ENCODE results near the gene C12orf43. TPM values are rescaled to one million over a fixed set of nuclear protein-coding genes. Genes with fewer than 3 reads are reported as not detected.

Gene C12orf43
- total RNA-seq, 1 experiment from 2014 or later = 22.1 TPM

GRCh38 chr12:120983759-120984158, 32.5 kb downstream of the C12orf43 start:
- no peaks in the 10 kb centered on the region for H3K27me3 ChIP-seq (replicated peaks; ENCODE audit: control insufficient read depth, insufficient read depth, low read length)
- no peaks in the 10 kb centered on the region for H3K9me3 ChIP-seq
- POLR2A ChIA-PET = interaction anchor here (0.6 to 1.9 kb wide), 3 partner anchors 12 to 402 kb away, joined by 3 to 6 read pairs (median 3); partner anchors contain the start of gene POP5
- H3K27me3 Mint-ChIP-seq (ENCODE audit: insufficient read depth, unreplicated experiment) = no peaks in the 10 kb centered on the region
- peaks cover 61% of the 10 kb centered on the region for H3K36me3 Mint-ChIP-seq (ENCODE audit: insufficient read depth, unreplicated experiment)
- H3K36me3 ChIP-seq (ENCODE audit: control insufficient read depth, insufficient read depth, low read length) = peaks cover 8% of the 10 kb centered on the region
- DNase-seq = no peak
- TF ChIP-seq CTCF (IDR thresholded peaks at IDR 0.05; ENCODE audit: insufficient read depth in 1 of 2, low read depth in 1 of 2, low read length in 1 of 2, severe bottlenecking in 1 of 2, unreplicated experiment in 1 of 2) = no peak
- CTCF ChIA-PET = interaction anchor here (0.7 to 1.9 kb wide), 2 partner anchors 12 to 21 kb away, joined by 3 to 6 read pairs; no protein-coding TSS in a partner anchor
- H3K4me1 ChIP-seq = peaks cover 42% of the 10 kb centered on the region
- H3K4me3 Mint-ChIP-seq (ENCODE audit: unreplicated experiment) = peak overlapping the region; percentile 57
- H3K9me3 Mint-ChIP-seq (ENCODE audit: unreplicated experiment) = peaks cover 11% of the 10 kb centered on the region
- intact Hi-C loops (cut with micrococcal nuclease; ENCODE audit: unreplicated experiment) = no loop called here
- H3K4me3 ChIP-seq (ENCODE audit: low read depth, low read length) = no peak overlapping the region
- no TSS peak for BruUV-seq (replicated peaks)
- H3K27ac Mint-ChIP-seq (ENCODE audit: unreplicated experiment) = peak overlapping the region; percentile 74
- H3K4me1 Mint-ChIP-seq (ENCODE audit: low read depth, unreplicated experiment) = peaks cover 41% of the 10 kb centered on the region

- Histone ChIP-seq H3K4me1 (peaks cover 47% of the 10 kb centered on the region), H3K9me3 (no peaks in the 10 kb centered on the region), H3K27me3 (replicated peaks; ENCODE audit: control insufficient read depth, insufficient read depth, low read length) (no peaks in the 10 kb centered on the region), H3K4me3 (ENCODE audit: low read depth, low read length) (no peak overlapping the region), H3K36me3 (ENCODE audit: control insufficient read depth, insufficient read depth, low read length) (peaks cover 8% of the 10 kb centered on the region)
- no peaks in the 10 kb centered on the region for H3K27me3 Mint-ChIP-seq (ENCODE audit: insufficient read depth, unreplicated experiment)
- peak overlapping the region; percentile 74 for H3K27ac Mint-ChIP-seq (ENCODE audit: unreplicated experiment)
- intact Hi-C loops (cut with micrococcal nuclease; ENCODE audit: unreplicated experiment) = no loop called here
- peak overlapping the region; percentile 57 for H3K4me3 Mint-ChIP-seq (ENCODE audit: unreplicated experiment)
- peaks cover 61% of the 10 kb centered on the region for H3K36me3 Mint-ChIP-seq (ENCODE audit: insufficient read depth, unreplicated experiment)
- CTCF ChIA-PET = interaction anchor here (1.3 kb wide), 1 partner anchor 11 kb away, joined by 3 read pairs; no protein-coding TSS in a partner anchor
- BruUV-seq (replicated peaks) = no TSS peak
- no peak for DNase-seq
- POLR2A ChIA-PET = interaction anchor here (0.6 kb wide), 1 partner anchor 11 kb away, joined by 3 read pairs; no protein-coding TSS in a partner anchor
- no peaks in the 10 kb centered on the region for H3K9me3 Mint-ChIP-seq (ENCODE audit: unreplicated experiment)
- H3K4me1 Mint-ChIP-seq (ENCODE audit: low read depth, unreplicated experiment) = peaks cover 39% of the 10 kb centered on the region
- no peak for TF ChIP-seq CTCF (IDR thresholded peaks at IDR 0.05; ENCODE audit: insufficient read depth in 1 of 2, low read depth in 1 of 2, low read length in 1 of 2, severe bottlenecking in 1 of 2, unreplicated experiment in 1 of 2)
Observed at GRCh38 chr12:120982659-120983058, 33.6 kb downstream of the C12orf43 start.

- DNase-seq = peak in 1 of 2 experiments; percentile 62
- CTCF ChIA-PET = interaction anchor here (0.6 to 1.8 kb wide), 4 partner anchors 9 to 332 kb away, joined by 3 to 21 read pairs (median 7); partner anchors contain the start of gene SPPL3
- Histone ChIP-seq H3K4me3 (ENCODE audit: low read depth, low read length) (no peak overlapping the region; the same call in 1 of the 2 replicates), H3K36me3 (ENCODE audit: control insufficient read depth, insufficient read depth, low read length) (peaks cover 9% of the 10 kb centered on the region), H3K27me3 (replicated peaks; ENCODE audit: control insufficient read depth, insufficient read depth, low read length) (no peaks in the 10 kb centered on the region), H3K4me1 (peaks cover 55% of the 10 kb centered on the region), H3K9me3 (no peaks in the 10 kb centered on the region)
- H3K9me3 Mint-ChIP-seq (ENCODE audit: unreplicated experiment) = no peaks in the 10 kb centered on the region
- peaks cover 42% of the 10 kb centered on the region for H3K4me1 Mint-ChIP-seq (ENCODE audit: low read depth, unreplicated experiment)
- peaks cover 69% of the 10 kb centered on the region for H3K36me3 Mint-ChIP-seq (ENCODE audit: insufficient read depth, unreplicated experiment)
- peak overlapping the region; percentile 71 for H3K27ac Mint-ChIP-seq (ENCODE audit: unreplicated experiment)
- H3K4me3 Mint-ChIP-seq (ENCODE audit: unreplicated experiment) = peak overlapping the region; percentile 88
- intact Hi-C loops (cut with micrococcal nuclease; ENCODE audit: unreplicated experiment) = loop anchor here (2.0 kb wide), 1 partner anchor 21 kb away; no protein-coding TSS in a partner anchor
- TSS peak; percentile 6 for BruUV-seq (replicated peaks)
- TF ChIP-seq CTCF (IDR thresholded peaks at IDR 0.05; ENCODE audit: insufficient read depth in 1 of 2, low read depth in 1 of 2, low read length in 1 of 2, severe bottlenecking in 1 of 2, unreplicated experiment in 1 of 2) = no peak
- POLR2A ChIA-PET = interaction anchor here (0.6 to 1.3 kb wide), 5 partner anchors 10 to 226 kb away, joined by 4 to 7 read pairs (median 5); no protein-coding TSS in a partner anchor
- H3K27me3 Mint-ChIP-seq (ENCODE audit: insufficient read depth, unreplicated experiment) = no peaks in the 10 kb centered on the region
Observed at GRCh38 chr12:120981407-120981941, 34.8 kb downstream of the C12orf43 start.

All from Caco-2 (cell line).